Transverse colon (tissue), 4 donors: ENCODE data around the gene NPEPL1.

ENCODE experiments used
- POLR2AphosphoS5 ChIP-seq, 3 donors: sonication (generic); formaldehyde crosslinking; IDR thresholded peaks; one replicate each; pipeline ENCODE4 v1.6.1; 2016; ENCODE audit warnings: antibody characterized with exemption in 3 of 3
- TF ChIP-seq, protein P1 (sequence below), 5 experiments: fragments of 200-600 bp in 3 of 5; fragments of 450-650 bp in 2 of 5; sonication (generic) in 3 of 5; IDR thresholded peaks; 1 replicate in 2 of 5; 2 replicates in 3 of 5; pipeline ENCODE4 v1.5.1; 2016 to 2017; ENCODE audit warnings: antibody characterized with exemption in 5 of 5, inconsistent platforms in 3 of 5, mild to moderate bottlenecking in 2 of 5, moderate library complexity in 1 of 5

DNA sequence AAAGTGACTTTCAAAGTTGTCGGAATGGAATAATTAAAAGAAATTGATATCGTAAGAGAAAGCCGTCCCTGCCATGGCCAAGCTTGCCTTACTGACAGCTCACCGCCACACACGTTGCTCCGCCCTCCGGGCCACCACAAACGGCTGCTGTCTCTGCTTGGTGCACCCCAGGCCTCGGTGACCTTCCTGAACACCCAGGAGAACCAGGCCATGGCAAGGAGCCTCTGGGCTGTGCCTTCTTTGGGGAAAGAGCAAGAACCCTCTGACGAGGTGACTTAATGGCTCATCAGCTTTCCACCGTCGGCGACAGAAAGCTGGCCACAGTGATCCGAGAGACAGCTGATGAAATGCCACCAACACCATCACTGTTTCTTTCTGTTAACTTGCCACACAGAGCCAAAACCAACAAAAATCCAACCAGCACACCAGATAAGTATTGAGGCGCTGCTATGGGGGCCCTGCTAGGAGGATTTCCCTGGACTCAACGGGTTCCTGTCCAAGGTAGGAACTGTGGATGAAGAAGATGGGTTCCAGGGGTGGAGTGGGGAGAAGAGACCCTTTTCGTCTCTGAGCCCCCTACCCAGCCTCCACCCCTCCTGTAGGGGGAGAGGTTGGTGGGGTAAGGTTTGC, 61.4 kb downstream of the NPEPL1 start:
- TF ChIP-seq, protein P1, sequence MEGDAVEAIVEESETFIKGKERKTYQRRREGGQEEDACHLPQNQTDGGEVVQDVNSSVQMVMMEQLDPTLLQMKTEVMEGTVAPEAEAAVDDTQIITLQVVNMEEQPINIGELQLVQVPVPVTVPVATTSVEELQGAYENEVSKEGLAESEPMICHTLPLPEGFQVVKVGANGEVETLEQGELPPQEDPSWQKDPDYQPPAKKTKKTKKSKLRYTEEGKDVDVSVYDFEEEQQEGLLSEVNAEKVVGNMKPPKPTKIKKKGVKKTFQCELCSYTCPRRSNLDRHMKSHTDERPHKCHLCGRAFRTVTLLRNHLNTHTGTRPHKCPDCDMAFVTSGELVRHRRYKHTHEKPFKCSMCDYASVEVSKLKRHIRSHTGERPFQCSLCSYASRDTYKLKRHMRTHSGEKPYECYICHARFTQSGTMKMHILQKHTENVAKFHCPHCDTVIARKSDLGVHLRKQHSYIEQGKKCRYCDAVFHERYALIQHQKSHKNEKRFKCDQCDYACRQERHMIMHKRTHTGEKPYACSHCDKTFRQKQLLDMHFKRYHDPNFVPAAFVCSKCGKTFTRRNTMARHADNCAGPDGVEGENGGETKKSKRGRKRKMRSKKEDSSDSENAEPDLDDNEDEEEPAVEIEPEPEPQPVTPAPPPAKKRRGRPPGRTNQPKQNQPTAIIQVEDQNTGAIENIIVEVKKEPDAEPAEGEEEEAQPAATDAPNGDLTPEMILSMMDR (IDR thresholded peaks at IDR 0.05) = no peak
- TF ChIP-seq POLR2AphosphoS5 (IDR thresholded peaks at IDR 0.05) = no peak
